ENCODE results near the gene OR9Q1.

OR9Q1 gene

GRCh38 chr11:58227956-58228615 lies 204.4 kb downstream of the OR9Q1 start:
- no peaks in the 10 kb centered on the region for H3K36me3 Mint-ChIP-seq (ENCODE audit: insufficient read depth)
- no peaks in the 10 kb centered on the region for H3K4me1 Mint-ChIP-seq
- H3K4me3 Mint-ChIP-seq: no peak overlapping the region
- peaks cover 46% of the 10 kb centered on the region for H3K27me3 Mint-ChIP-seq
- H3K9me3 Mint-ChIP-seq: peaks cover 9% of the 10 kb centered on the region
- no peak for ATAC-seq (replicated peaks; ENCODE audit: extremely low read depth, poor library complexity, severe bottlenecking)
- DNase-seq (ENCODE audit: low spot score in 2 of 2): no peak
- H3K27ac Mint-ChIP-seq (ENCODE audit: low read depth): no peak overlapping the region

All from central memory CD8-positive, alpha-beta T cell (primary cell).